ENCODE data around the gene MBNL2. TPM values are rescaled to one million over a fixed set of nuclear protein-coding genes. Genes with fewer than 3 reads are reported as not detected.

The MBNL2 gene
- total and polyA plus RNA-seq, 2 experiments from 2014 or later = 27.4 to 97.9 TPM

DNA sequence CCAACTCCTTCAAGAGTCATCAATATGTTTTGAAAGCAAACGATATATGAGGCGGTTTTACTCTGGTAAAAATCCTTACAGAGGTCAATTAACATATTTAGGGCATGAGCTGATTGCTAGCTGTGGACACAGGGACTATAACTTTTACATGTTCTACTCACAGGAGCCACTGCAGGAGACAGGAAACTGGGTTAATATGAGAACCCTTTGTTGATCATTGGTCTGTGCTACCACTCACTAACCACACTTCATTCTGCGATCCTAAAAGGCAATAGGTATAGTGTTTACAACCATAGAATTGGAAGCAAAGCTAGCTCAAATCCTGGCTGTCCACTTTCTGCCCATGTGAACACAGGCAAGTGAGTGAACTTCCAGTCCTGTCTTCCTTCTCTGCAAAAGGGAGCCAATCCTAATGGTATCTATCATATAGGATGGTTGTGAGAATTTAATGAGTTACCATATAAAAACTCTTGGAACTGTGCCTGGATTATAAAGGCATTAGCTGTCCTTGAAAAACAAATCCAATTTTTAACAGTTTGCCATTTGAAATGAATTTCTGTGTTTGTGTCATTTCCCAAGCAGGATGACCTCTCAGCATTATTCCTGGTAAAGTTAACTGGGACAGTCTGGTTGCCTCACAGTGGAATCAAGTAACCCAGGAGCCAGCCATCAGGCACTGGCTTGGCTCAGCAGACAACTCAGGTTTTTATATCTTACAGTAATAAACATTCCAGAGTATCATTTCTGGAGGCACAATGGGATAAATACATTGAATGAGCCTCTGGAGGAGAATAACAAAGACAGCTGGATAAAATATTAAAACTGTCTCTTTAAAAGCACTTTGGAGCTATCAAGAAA lies 182.0 kb downstream of the MBNL2 start:
- no peaks in the 10 kb centered on the region for H3K9me3 ChIP-seq (ENCODE audit: low read depth)
- no peak overlapping the region for H2AFZ ChIP-seq
- H3K4me2 ChIP-seq = no peak overlapping the region
- H3K4me1 ChIP-seq (ENCODE audit: insufficient read depth) = no peaks in the 10 kb centered on the region
- no peaks in the 10 kb centered on the region for H4K20me1 ChIP-seq (ENCODE audit: insufficient read depth, poor library complexity, severe bottlenecking)
- no peak for DNase-seq (ENCODE audit: low spot score)
- no peaks in the 10 kb centered on the region for H3K36me3 ChIP-seq (replicated peaks; ENCODE audit: insufficient read depth, low read depth)
- H3K79me2 ChIP-seq = no peaks in the 10 kb centered on the region
- H3K27me3 ChIP-seq = no peaks in the 10 kb centered on the region
- H3K9me2 ChIP-seq (replicated peaks; ENCODE audit: insufficient read depth) = no peaks in the 10 kb centered on the region
- TF ChIP-seq, protein P1, sequence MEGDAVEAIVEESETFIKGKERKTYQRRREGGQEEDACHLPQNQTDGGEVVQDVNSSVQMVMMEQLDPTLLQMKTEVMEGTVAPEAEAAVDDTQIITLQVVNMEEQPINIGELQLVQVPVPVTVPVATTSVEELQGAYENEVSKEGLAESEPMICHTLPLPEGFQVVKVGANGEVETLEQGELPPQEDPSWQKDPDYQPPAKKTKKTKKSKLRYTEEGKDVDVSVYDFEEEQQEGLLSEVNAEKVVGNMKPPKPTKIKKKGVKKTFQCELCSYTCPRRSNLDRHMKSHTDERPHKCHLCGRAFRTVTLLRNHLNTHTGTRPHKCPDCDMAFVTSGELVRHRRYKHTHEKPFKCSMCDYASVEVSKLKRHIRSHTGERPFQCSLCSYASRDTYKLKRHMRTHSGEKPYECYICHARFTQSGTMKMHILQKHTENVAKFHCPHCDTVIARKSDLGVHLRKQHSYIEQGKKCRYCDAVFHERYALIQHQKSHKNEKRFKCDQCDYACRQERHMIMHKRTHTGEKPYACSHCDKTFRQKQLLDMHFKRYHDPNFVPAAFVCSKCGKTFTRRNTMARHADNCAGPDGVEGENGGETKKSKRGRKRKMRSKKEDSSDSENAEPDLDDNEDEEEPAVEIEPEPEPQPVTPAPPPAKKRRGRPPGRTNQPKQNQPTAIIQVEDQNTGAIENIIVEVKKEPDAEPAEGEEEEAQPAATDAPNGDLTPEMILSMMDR (IDR thresholded peaks at IDR 0.05; ENCODE audit: poor library complexity) = no peak
- TF ChIP-seq EZH2 (IDR thresholded peaks at IDR 0.05; ENCODE audit: borderline replicate concordance) (no peak), EZH2phosphoT487 (IDR thresholded peaks at IDR 0.05; ENCODE audit: low read depth, severe bottlenecking, unreplicated experiment) (no peak)
- no peak overlapping the region for H3K4me3 ChIP-seq
- H3K27ac ChIP-seq = no peak overlapping the region
- WGBS (ENCODE audit: low lambda C conversion rate, missing lambda C conversion rate) = 75% methylated on average over 3 of the region's 3 CpGs

DNA sequence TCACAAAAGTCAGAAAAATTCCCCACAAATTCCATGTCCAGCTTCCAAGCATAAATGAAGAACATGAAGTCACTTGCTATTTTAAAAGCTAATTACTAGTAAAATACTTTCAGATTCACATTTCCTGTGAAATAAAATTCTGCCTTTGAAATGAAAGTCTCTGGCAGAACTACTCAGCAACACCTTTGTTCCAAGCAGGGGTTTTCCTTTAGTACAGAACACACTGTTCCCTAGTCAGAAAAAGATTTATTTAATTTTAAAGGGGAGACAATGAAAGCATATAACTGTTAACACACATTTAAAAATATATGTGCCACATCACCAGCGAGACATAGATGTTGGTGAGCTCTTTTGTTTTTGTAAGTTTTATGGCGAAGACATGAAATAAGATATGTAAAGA lies 185.4 kb downstream of the MBNL2 start:
- H4K20me1 ChIP-seq (ENCODE audit: insufficient read depth, poor library complexity, severe bottlenecking) = no peaks in the 10 kb centered on the region
- no peak overlapping the region for H2AFZ ChIP-seq
- no peaks in the 10 kb centered on the region for H3K4me1 ChIP-seq (ENCODE audit: insufficient read depth)
- no peak overlapping the region for H3K27ac ChIP-seq
- 89% methylated on average over 2 of the region's 2 CpGs for WGBS (ENCODE audit: low lambda C conversion rate, missing lambda C conversion rate)
- no peak overlapping the region for H3K4me2 ChIP-seq
- no peaks in the 10 kb centered on the region for H3K79me2 ChIP-seq
- no peak for DNase-seq (ENCODE audit: low spot score)
- TF ChIP-seq EZH2phosphoT487 (IDR thresholded peaks at IDR 0.05; ENCODE audit: low read depth, severe bottlenecking, unreplicated experiment) = no peak
- TF ChIP-seq, protein P1 (IDR thresholded peaks at IDR 0.05; ENCODE audit: poor library complexity) = no peak
- TF ChIP-seq EZH2 (IDR thresholded peaks at IDR 0.05; ENCODE audit: borderline replicate concordance) = no peak
- H3K9me3 ChIP-seq (ENCODE audit: low read depth) = no peaks in the 10 kb centered on the region
- H3K27me3 ChIP-seq = no peaks in the 10 kb centered on the region
- no peaks in the 10 kb centered on the region for H3K36me3 ChIP-seq (replicated peaks; ENCODE audit: insufficient read depth, low read depth)
- no peaks in the 10 kb centered on the region for H3K9me2 ChIP-seq (replicated peaks; ENCODE audit: insufficient read depth)
- H3K4me3 ChIP-seq = no peak overlapping the region

DNA sequence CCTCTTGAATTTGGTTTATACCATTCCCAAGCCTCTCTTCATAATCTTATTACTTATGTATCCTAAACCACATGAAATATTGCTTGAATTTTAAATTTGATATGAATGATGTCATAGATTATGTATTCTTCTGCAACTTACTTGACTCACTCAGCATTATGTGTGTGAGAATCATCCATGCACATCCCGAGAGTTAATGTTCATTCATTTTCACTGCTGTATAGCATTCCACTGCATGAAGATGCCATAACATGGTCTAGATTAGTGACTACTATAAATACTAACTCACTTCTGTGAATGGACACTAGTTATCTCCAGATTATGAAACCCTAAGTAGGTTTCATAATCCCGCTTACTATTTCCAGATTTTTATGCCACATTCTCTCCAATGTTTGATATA lies 186.8 kb downstream of the MBNL2 start:
- no peak overlapping the region for H3K4me2 ChIP-seq
- no peak overlapping the region for H3K4me3 ChIP-seq
- DNase-seq (ENCODE audit: low spot score) = no peak
- TF ChIP-seq, protein P1 (IDR thresholded peaks at IDR 0.05; ENCODE audit: poor library complexity) = no peak
- TF ChIP-seq EZH2phosphoT487 (IDR thresholded peaks at IDR 0.05; ENCODE audit: low read depth, severe bottlenecking, unreplicated experiment) = no peak
- no peaks in the 10 kb centered on the region for H3K36me3 ChIP-seq (replicated peaks; ENCODE audit: insufficient read depth, low read depth)
- H3K27ac ChIP-seq = no peak overlapping the region
- 97% methylated on average over 2 of the region's 2 CpGs for WGBS (ENCODE audit: low lambda C conversion rate, missing lambda C conversion rate)
- H4K20me1 ChIP-seq (ENCODE audit: insufficient read depth, poor library complexity, severe bottlenecking) = no peaks in the 10 kb centered on the region
- H3K4me1 ChIP-seq (ENCODE audit: insufficient read depth) = no peaks in the 10 kb centered on the region
- H3K79me2 ChIP-seq = no peaks in the 10 kb centered on the region
- H3K9me3 ChIP-seq (ENCODE audit: low read depth) = no peaks in the 10 kb centered on the region
- H3K27me3 ChIP-seq = no peaks in the 10 kb centered on the region
- no peaks in the 10 kb centered on the region for H3K9me2 ChIP-seq (replicated peaks; ENCODE audit: insufficient read depth)
- no peak overlapping the region for H2AFZ ChIP-seq
